Measurements from ENCODE around the gene DSCAML1.

DSCAML1 gene

DNA sequence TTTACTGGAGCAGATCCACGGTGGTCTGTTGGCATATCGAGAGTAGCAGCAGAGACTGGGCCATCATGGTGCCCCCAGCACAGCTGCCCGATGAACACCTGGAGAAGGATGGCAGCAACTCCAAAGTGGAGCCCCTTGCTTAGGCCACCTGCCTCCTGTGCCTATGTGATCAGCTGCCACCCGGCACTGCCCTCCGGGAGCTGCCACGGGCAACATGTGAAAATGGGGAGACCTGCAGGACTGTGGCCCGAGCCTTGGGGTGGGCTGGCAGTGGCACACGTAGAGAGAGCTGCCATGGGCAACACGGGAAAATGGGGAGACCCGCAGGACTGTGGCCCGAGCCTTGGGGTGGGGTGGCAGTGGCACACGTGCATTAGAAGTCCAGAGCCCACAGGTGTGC, 24.4 kb upstream of the DSCAML1 start:
- Histone ChIP-seq H3K4me1 (ENCODE audit: insufficient read depth, low read length) (peaks cover 46% of the 10 kb centered on the region), H3K27ac (ENCODE audit: low read depth, low read length) (no peak overlapping the region), H3K4me3 (ENCODE audit: low read depth in 1 of 2, low read length in 2 of 2) (no peak overlapping the region), H3K27me3 (ENCODE audit: control insufficient read depth in 1 of 2, insufficient read depth in 2 of 2, low read length in 2 of 2) (no peaks in the 10 kb centered on the region), H3K9me3 (ENCODE audit: low read length) (no peaks in the 10 kb centered on the region), H3K36me3 (ENCODE audit: insufficient read depth, low read length) (no peaks in the 10 kb centered on the region), H3K9ac (ENCODE audit: low read length) (no peak overlapping the region)

DNA sequence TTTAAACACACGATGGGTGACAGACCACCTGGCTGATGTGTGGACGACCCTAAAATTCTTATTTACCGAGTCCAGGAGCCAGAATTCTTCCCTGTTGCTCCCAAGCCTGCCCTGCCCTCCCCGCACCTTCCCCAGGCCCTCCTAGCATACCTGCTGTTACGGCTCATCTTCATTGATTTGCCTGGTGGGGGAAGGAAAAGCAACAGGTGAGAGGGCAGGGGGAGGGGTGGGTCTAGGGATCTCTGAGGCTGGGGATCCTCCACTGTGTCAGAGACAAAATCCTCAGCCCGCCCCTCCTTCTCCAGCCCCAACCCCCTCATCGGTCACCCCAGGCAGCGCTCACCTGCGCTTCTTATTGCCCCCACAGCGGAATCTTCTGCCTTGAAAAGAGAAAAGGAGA, 23.5 kb upstream of the DSCAML1 start:
- Histone ChIP-seq H3K9ac (ENCODE audit: low read length) (no peak overlapping the region), H3K4me1 (ENCODE audit: insufficient read depth, low read length) (peaks cover 41% of the 10 kb centered on the region), H3K27me3 (ENCODE audit: control insufficient read depth in 1 of 2, insufficient read depth in 2 of 2, low read length in 2 of 2) (no peaks in the 10 kb centered on the region), H3K27ac (ENCODE audit: low read depth, low read length) (no peak overlapping the region), H3K4me3 (ENCODE audit: low read depth in 1 of 2, low read length in 2 of 2) (no peak overlapping the region), H3K9me3 (ENCODE audit: low read length) (no peaks in the 10 kb centered on the region), H3K36me3 (ENCODE audit: insufficient read depth, low read length) (no peaks in the 10 kb centered on the region)

DNA sequence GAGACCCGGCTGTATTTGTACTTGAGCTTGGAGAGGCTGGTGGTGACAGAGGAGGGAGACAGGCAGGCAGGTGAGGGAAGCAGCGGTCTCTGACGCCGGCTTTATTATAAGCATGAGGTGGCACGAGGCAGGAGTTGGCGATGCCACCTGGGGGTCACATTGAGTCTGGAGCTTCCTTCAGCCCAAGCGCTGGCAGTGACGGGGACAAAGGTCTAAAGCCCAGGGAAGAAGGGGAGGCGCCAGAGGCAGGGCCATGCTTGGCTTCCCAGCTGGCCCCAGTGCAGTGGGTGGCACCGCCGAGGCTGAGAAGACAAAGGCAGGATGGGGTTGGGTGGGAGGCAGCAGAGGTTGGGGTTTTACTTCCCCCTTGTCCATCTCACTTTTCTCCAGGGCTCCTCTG, 23.1 kb upstream of the DSCAML1 start:
- no peak overlapping the region for H3K4me3 ChIP-seq (ENCODE audit: low read depth in 1 of 2, low read length in 2 of 2)
- H3K9me3 ChIP-seq (ENCODE audit: low read length), result no peaks in the 10 kb centered on the region
- no peak overlapping the region for H3K9ac ChIP-seq (ENCODE audit: low read length)
- no peaks in the 10 kb centered on the region for H3K27me3 ChIP-seq (ENCODE audit: control insufficient read depth in 1 of 2, insufficient read depth in 2 of 2, low read length in 2 of 2)
- no peaks in the 10 kb centered on the region for H3K36me3 ChIP-seq (ENCODE audit: insufficient read depth, low read length)
- H3K27ac ChIP-seq (ENCODE audit: low read depth, low read length), result no peak overlapping the region
- H3K4me1 ChIP-seq (ENCODE audit: insufficient read depth, low read length), result peaks cover 41% of the 10 kb centered on the region

DNA sequence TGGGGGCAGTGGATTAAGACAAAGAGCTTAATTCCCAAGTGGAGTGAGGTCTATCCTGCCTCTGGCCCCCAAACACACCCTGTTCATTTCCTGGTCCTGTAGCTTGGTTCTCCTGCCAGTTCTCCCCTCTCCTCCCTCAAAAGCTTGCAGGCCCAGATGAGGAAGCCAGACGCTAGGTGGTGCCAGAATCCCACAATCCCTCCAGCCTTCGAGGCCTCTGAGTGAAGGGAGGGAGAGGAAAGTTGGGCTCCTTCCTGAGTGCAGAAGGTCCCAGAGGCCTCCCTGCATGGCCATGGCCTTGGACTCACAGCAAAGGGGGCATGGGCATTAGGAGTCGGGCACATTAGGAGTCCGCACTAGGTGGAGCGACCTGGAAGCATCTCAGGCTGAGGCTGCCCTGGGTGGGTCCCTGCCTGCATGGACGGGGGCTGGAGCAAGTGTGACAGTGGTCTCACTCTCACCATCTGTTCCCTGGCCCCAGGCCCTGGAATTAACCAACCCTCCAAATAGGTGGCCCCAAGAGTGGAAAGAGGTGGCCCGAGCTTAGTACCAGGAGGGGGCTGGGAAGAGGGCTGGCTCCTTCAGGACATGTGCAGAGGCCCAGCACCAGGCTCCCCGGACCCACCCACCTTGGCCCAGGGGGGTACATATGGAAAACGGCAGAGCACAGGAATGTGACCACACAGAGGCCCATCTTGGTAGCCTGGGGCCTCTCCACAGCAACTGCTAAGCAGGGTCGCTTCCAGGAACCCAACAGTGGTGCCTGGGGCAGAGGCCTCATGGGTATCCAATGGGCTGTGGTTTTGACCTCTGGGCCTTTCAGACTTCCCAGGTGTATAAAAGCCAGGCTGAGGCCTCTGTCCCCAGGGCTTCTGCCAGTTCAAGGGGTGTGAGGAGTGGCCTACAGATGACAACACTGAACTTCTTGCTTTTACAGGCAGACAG, 22.4 kb upstream of the DSCAML1 start:
- Histone ChIP-seq H3K27ac (ENCODE audit: low read depth, low read length) (no peak overlapping the region), H3K9me3 (ENCODE audit: low read length) (no peaks in the 10 kb centered on the region), H3K9ac (ENCODE audit: low read length) (no peak overlapping the region)

DNA sequence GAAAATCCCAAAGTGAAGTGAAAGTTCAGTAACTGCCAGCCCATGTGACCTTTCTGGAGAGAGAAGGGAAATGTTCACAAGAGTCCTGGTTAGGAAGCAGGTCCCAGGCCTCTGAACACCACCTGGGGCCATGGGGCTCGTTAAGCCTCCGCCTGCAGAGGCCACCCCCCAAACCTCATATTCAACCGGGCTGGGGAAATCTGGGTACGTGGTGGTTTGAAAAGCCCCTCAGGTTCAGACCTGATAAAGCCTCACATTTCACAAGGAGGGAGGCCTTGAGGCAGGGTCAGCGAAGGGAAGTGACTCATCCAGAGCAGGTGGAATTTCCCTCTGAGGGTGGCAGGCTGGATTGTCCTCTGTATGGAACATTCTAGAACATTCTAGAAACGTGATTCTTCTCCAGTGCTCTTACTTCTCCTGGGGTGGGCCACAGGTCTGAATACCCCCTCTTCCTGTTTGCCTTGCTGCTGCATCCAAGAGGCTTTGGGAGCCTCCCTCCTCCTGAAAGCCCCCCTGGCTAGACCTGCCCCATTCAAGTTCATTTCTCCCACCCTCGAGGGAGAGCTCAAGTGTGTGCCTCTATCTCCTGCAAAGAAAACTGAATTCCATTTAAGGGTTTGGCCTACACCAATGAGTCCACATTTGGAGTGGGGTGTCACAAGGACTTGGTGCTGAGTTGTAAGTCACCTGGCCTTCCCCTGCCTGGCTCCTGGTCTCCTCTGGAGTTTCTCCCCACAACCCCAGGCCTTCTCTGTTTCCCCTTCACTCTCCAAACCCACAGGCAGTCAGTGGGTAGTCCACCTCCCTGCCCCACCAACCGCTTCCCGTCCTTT, 21.2 kb upstream of the DSCAML1 start:
- Histone ChIP-seq H3K27ac (ENCODE audit: low read depth, low read length) (peak overlapping the region; percentile 3), H3K9ac (ENCODE audit: low read length) (no peak overlapping the region), H3K9me3 (ENCODE audit: low read length) (no peaks in the 10 kb centered on the region), H3K36me3 (ENCODE audit: insufficient read depth, low read length) (no peaks in the 10 kb centered on the region), H3K27me3 (ENCODE audit: control insufficient read depth in 1 of 2, insufficient read depth in 2 of 2, low read length in 2 of 2) (no peaks in the 10 kb centered on the region), H3K4me3 (ENCODE audit: low read depth in 1 of 2, low read length in 2 of 2) (no peak overlapping the region), H3K4me1 (ENCODE audit: insufficient read depth, low read length) (peaks cover 29% of the 10 kb centered on the region)

More for the DNA sequence above, 22.4 kb upstream of the DSCAML1 start:
- peaks cover 41% of the 10 kb centered on the region for H3K4me1 ChIP-seq (ENCODE audit: insufficient read depth, low read length)
- H3K27me3 ChIP-seq (ENCODE audit: control insufficient read depth in 1 of 2, insufficient read depth in 2 of 2, low read length in 2 of 2), result no peaks in the 10 kb centered on the region
- no peak overlapping the region for H3K4me3 ChIP-seq (ENCODE audit: low read depth in 1 of 2, low read length in 2 of 2)
- H3K36me3 ChIP-seq (ENCODE audit: insufficient read depth, low read length), result no peaks in the 10 kb centered on the region

DNA sequence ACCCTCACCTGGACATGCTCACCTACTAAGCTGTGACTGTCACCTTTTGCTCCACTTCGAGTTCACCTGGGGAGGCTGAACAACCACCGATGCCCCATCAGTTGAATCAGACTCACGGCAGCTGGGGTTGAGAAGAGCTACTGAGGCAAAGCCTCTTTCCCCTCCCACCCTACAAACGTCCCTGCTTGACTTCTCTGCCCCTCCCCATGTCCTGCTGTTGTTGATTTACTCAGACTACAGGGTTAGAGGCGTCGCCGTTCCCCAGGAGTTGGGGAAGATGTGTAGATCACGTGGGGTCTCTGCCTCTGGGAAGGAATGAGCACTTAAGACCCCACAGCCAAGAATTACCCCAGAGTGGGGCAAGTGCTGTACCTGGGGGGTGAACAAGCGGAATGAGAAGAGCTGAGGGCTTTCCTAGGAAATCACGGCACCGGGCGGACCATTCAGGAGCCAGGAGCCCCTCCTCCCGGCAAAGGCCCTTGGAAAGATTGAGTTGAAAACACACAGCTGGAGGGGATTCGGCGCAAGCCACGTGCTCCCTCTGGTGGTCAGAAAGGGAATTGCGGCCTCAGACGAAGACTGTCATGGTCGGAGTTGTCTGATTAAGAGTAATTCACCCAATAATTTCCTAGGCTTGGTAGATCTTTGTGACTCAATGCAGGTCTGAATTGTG, 20.5 kb upstream of the DSCAML1 start:
- Histone ChIP-seq H3K9me3 (ENCODE audit: low read length) (no peaks in the 10 kb centered on the region), H3K36me3 (ENCODE audit: insufficient read depth, low read length) (no peaks in the 10 kb centered on the region), H3K9ac (ENCODE audit: low read length) (no peak overlapping the region), H3K27me3 (ENCODE audit: control insufficient read depth in 1 of 2, insufficient read depth in 2 of 2, low read length in 2 of 2) (no peaks in the 10 kb centered on the region), H3K4me1 (ENCODE audit: insufficient read depth, low read length) (peaks cover 22% of the 10 kb centered on the region), H3K4me3 (ENCODE audit: low read depth in 1 of 2, low read length in 2 of 2) (peak overlapping the region in 1 of 2 donors; percentile 29), H3K27ac (ENCODE audit: low read depth, low read length) (peak overlapping the region; percentile 23)

DNA sequence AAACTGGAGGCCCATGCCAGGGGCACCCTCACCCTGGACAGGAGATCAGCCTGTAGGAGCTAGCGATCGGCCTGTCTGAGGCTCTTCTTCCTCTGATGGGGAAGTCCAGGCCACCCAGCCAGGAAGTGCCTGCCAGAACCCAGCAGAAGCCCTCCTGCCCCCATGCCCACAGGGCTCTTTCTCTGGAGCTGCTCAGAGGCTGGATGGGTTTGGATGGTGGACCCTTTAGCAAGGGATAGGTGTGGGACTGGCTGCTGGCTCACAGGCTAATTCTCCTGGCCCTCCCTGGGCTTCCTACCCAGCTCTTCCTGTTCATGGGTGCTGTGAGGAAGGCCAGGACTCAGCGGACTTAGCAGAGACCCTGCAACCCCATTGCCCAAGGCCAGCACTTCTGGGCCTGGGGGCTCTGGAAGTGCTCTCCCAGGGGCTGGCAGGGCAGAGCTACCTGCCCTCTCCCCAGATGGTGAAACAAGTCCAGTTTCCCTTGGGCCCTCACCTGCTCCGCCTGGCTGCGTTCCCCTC, 19.9 kb upstream of the DSCAML1 start:
- Histone ChIP-seq H3K27me3 (ENCODE audit: control insufficient read depth in 1 of 2, insufficient read depth in 2 of 2, low read length in 2 of 2) (no peaks in the 10 kb centered on the region), H3K9ac (ENCODE audit: low read length) (no peak overlapping the region), H3K9me3 (ENCODE audit: low read length) (no peaks in the 10 kb centered on the region), H3K36me3 (ENCODE audit: insufficient read depth, low read length) (no peaks in the 10 kb centered on the region), H3K27ac (ENCODE audit: low read depth, low read length) (peak overlapping the region; percentile 23), H3K4me3 (ENCODE audit: low read depth in 1 of 2, low read length in 2 of 2) (peak overlapping the region in 1 of 2 donors; percentile 29), H3K4me1 (ENCODE audit: insufficient read depth, low read length) (peaks cover 18% of the 10 kb centered on the region)

DNA sequence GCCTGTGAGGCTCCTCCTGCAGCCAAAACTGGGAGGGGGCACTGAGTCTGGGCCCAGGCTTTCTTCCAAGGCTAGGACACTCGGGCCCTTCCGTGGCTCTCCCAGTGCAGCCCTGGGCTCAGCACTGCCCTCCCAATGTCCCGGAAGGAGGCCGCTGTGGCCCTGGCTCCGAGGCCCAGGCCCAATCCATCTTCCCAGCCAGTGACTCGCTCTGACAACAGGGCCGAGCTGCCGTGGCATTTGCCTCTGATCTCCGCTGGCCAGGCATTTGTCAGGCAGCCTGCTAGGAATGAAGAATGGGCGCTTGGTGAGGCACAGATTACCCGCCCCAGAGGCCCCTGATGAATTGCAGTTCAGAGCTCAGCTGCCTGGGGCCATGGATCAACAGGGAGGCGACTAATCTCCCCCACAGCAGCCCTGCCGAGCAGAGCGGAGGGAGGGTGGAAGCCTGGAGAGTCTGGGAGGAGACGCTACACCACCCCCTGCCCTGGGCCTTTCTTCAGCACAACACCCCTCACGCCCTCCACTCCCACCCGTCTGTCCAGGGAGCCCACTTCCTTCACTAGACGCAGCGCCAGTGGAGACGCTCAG, 19.2 kb upstream of the DSCAML1 start:
- Histone ChIP-seq H3K9ac (ENCODE audit: low read length) (no peak overlapping the region), H3K27ac (ENCODE audit: low read depth, low read length) (peak overlapping the region; percentile 23), H3K27me3 (ENCODE audit: control insufficient read depth in 1 of 2, insufficient read depth in 2 of 2, low read length in 2 of 2) (no peaks in the 10 kb centered on the region), H3K9me3 (ENCODE audit: low read length) (no peaks in the 10 kb centered on the region), H3K36me3 (ENCODE audit: insufficient read depth, low read length) (no peaks in the 10 kb centered on the region), H3K4me3 (ENCODE audit: low read depth in 1 of 2, low read length in 2 of 2) (no peak overlapping the region), H3K4me1 (ENCODE audit: insufficient read depth, low read length) (peaks cover 18% of the 10 kb centered on the region)

DNA sequence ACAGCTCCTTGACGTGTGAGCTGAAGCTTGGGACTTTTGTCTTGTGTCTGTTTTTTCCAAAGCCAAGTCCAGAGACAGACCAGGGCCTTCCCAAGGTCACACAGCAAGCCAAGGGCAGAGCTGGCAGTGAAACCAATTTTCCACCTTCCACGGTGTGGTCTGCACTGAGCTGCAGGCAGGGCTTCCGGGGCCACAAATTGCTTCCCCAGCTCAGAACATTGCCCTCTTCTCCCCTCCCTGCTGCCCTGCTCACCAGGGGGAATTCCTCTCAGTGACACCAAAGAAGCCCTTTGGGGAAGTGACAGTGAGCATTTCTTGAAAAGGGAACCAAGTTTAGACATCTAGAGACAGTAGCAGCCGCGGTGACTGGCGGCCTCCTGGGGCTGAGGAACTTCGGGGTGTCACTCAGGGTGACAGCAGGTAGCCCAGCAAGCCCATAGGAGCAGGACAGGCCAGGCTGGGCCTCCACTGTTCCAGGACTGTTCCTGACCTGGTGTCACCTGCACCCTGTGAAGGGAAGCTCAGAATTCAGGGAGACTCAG, 18.3 kb upstream of the DSCAML1 start:
- Histone ChIP-seq H3K36me3 (ENCODE audit: insufficient read depth, low read length) (no peaks in the 10 kb centered on the region), H3K27me3 (ENCODE audit: control insufficient read depth in 1 of 2, insufficient read depth in 2 of 2, low read length in 2 of 2) (no peaks in the 10 kb centered on the region), H3K9ac (ENCODE audit: low read length) (no peak overlapping the region), H3K27ac (ENCODE audit: low read depth, low read length) (no peak overlapping the region), H3K4me3 (ENCODE audit: low read depth in 1 of 2, low read length in 2 of 2) (no peak overlapping the region), H3K9me3 (ENCODE audit: low read length) (no peaks in the 10 kb centered on the region), H3K4me1 (ENCODE audit: insufficient read depth, low read length) (peaks cover 18% of the 10 kb centered on the region)

DNA sequence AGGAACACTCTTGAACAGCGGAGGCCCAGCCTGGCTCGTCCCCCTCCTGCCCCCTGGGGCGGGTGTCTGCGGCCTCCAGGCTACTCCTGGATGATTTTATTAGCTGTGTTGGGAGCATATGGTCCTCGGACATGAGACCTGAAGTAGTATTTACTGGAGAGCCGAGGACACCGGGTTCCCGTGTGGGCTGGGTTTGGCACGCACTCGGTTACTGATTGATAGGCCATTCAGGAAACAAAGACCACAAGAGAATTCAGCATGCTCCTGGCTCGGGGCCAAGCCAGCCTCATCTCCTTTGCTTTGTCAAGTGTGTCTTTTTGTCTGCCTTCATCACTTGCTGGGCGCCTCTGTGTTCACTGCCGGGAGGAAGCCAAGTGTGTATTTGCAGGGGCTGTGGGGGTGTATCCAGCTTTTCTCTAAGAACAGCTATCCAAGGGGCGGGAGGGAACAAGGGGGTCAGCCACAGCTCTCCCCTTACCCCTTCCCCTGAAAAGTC, 17.8 kb upstream of the DSCAML1 start:
- Histone ChIP-seq H3K36me3 (ENCODE audit: insufficient read depth, low read length) (no peaks in the 10 kb centered on the region), H3K4me1 (ENCODE audit: insufficient read depth, low read length) (peaks cover 18% of the 10 kb centered on the region), H3K9ac (ENCODE audit: low read length) (no peak overlapping the region), H3K27me3 (ENCODE audit: control insufficient read depth in 1 of 2, insufficient read depth in 2 of 2, low read length in 2 of 2) (no peaks in the 10 kb centered on the region), H3K4me3 (ENCODE audit: low read depth in 1 of 2, low read length in 2 of 2) (no peak overlapping the region), H3K27ac (ENCODE audit: low read depth, low read length) (no peak overlapping the region), H3K9me3 (ENCODE audit: low read length) (no peaks in the 10 kb centered on the region)

Measured in muscle layer of colon (tissue), 2 donors.